NCI-H1436 (cell line): ENCODE measurements around the gene RIMBP2.

Source experiments
- DNase-seq: peaks from one replicate; lab custom pipeline; 2025; lab: John Stamatoyannopoulos, UW

Gene RIMBP2

GRCh38 chr12:130441771-130442760, 274.0 kb downstream of the RIMBP2 start:
- DNase-seq, result no peak

- no peak for DNase-seq
Measured at GRCh38 chr12:130440411-130441080, 275.6 kb downstream of the RIMBP2 start.

GRCh38 chr12:130439250-130439649, 276.8 kb downstream of the RIMBP2 start:
- DNase-seq, result no peak

- no peak for DNase-seq
Measured at GRCh38 chr12:130438711-130439110, 277.4 kb downstream of the RIMBP2 start.

GRCh38 chr12:130438243-130438620, 277.9 kb downstream of the RIMBP2 start:
- DNase-seq, result no peak

GRCh38 chr12:130437555-130438242, 278.4 kb downstream of the RIMBP2 start:
- DNase-seq, result no peak

GRCh38 chr12:130436741-130437501, 279.2 kb downstream of the RIMBP2 start:
- DNase-seq, result no peak

- no peak for DNase-seq
Measured at GRCh38 chr12:130435826-130436225, 280.3 kb downstream of the RIMBP2 start.

- no peak for DNase-seq
Measured at GRCh38 chr12:130435331-130435730, 280.8 kb downstream of the RIMBP2 start.

GRCh38 chr12:130434560-130434959, 281.5 kb downstream of the RIMBP2 start:
- no peak for DNase-seq

GRCh38 chr12:130433834-130434233, 282.3 kb downstream of the RIMBP2 start:
- no peak for DNase-seq

GRCh38 chr12:130433411-130433810, 282.7 kb downstream of the RIMBP2 start:
- no peak for DNase-seq

GRCh38 chr12:130431176-130431575, 284.9 kb downstream of the RIMBP2 start:
- DNase-seq, result no peak

- DNase-seq, result no peak
Measured at GRCh38 chr12:130429656-130430505, 286.2 kb downstream of the RIMBP2 start.

GRCh38 chr12:130428116-130428515, 288.0 kb downstream of the RIMBP2 start:
- no peak for DNase-seq

GRCh38 chr12:130427381-130427887, 288.7 kb downstream of the RIMBP2 start:
- DNase-seq, result no peak

GRCh38 chr12:130425698-130426245, 290.3 kb downstream of the RIMBP2 start:
- no peak for DNase-seq

- DNase-seq, result no peak
Measured at GRCh38 chr12:130424858-130425697, 291.0 kb downstream of the RIMBP2 start.
